ENCODE measurements around the gene ADRB2.
A peak's percentile ranks its signal among the peaks of the same experiment; 100 is the strongest.

The ADRB2 gene

GRCh38 chr5:148831590-148832565 is 5.5 kb downstream of the ADRB2 start:
- no peak for DNase-seq (ENCODE audit: low read depth)

- no peak for DNase-seq (ENCODE audit: low read depth)
Measured at GRCh38 chr5:148833122-148833521, 6.7 kb downstream of the ADRB2 start.

- no peak for DNase-seq (ENCODE audit: low read depth)
Measured at GRCh38 chr5:148833925-148834324, 7.5 kb downstream of the ADRB2 start.

- DNase-seq (ENCODE audit: low read depth) = no peak
Measured at GRCh38 chr5:148834689-148835088, 8.3 kb downstream of the ADRB2 start.

GRCh38 chr5:148836272-148837250 is 10.2 kb downstream of the ADRB2 start:
- DNase-seq (ENCODE audit: low read depth) = no peak

- no peak for DNase-seq (ENCODE audit: low read depth)
Measured at GRCh38 chr5:148837383-148837782, 11.0 kb downstream of the ADRB2 start.

- DNase-seq (ENCODE audit: low read depth) = no peak
Measured at GRCh38 chr5:148838357-148838756, 11.9 kb downstream of the ADRB2 start.

- no peak for DNase-seq (ENCODE audit: low read depth)
Measured at GRCh38 chr5:148839960-148840359, 13.5 kb downstream of the ADRB2 start.

GRCh38 chr5:148840531-148840930 is 14.1 kb downstream of the ADRB2 start:
- DNase-seq (ENCODE audit: low read depth) = no peak

- DNase-seq (ENCODE audit: low read depth) = no peak
Measured at GRCh38 chr5:148841519-148841918, 15.1 kb downstream of the ADRB2 start.

- no peak for DNase-seq (ENCODE audit: low read depth)
Measured at GRCh38 chr5:148842161-148842560, 15.8 kb downstream of the ADRB2 start.

- DNase-seq (ENCODE audit: low read depth) = no peak
Measured at GRCh38 chr5:148843510-148844318, 17.3 kb downstream of the ADRB2 start.

- DNase-seq (ENCODE audit: low read depth) = no peak
Measured at GRCh38 chr5:148844433-148845280, 18.2 kb downstream of the ADRB2 start.

GRCh38 chr5:148846930-148847329 is 20.5 kb downstream of the ADRB2 start:
- DNase-seq (ENCODE audit: low read depth) = no peak

GRCh38 chr5:148847456-148847855 is 21.0 kb downstream of the ADRB2 start:
- no peak for DNase-seq (ENCODE audit: low read depth)

GRCh38 chr5:148848393-148849031 is 22.1 kb downstream of the ADRB2 start:
- DNase-seq (ENCODE audit: low read depth) = no peak

GRCh38 chr5:148849461-148849860 is 23.1 kb downstream of the ADRB2 start:
- peak; percentile 4 for DNase-seq (ENCODE audit: low read depth)

GRCh38 chr5:148850836-148851235 is 24.4 kb downstream of the ADRB2 start:
- no peak for DNase-seq (ENCODE audit: low read depth)

- DNase-seq (ENCODE audit: low read depth) = no peak
Measured at GRCh38 chr5:148853868-148854267, 27.5 kb downstream of the ADRB2 start.

Measured in activated T-cell treated with anti-CD3 and anti-CD28 coated beads for 24 hours (primary cell).